GM20431 (cell line): ENCODE results near the gene ANKRD65.
"Not testable (repeated sequence)": the region's sequence is repeated elsewhere in the genome, so short reads cannot be mapped to it uniquely, and the experiment has no call there.

Experiments
- in situ Hi-C: fragments of 300-500 bp; cut with MseI, MboI; formaldehyde crosslinking; loops from one replicate; pipeline ENCODE4 v1.15.0; 2020; ENCODE audit warnings: low sequenced_read_pairs; ENCODE audit not compliant: unreplicated experiment

ANKRD65 gene

GRCh38 chr1:1373815-1374588 lies 47.1 kb downstream of the ANKRD65 start:
- in situ Hi-C loops, result no loop called here

- in situ Hi-C loops, result no loop called here
Observed at GRCh38 chr1:1373051-1373814, 47.8 kb downstream of the ANKRD65 start.

GRCh38 chr1:1371746-1372711 lies 49.0 kb downstream of the ANKRD65 start:
- in situ Hi-C loops, result no loop called here

- in situ Hi-C loops, result no loop called here
Observed at GRCh38 chr1:1371364-1371745, 49.7 kb downstream of the ANKRD65 start.

GRCh38 chr1:1370771-1371300 lies 50.2 kb downstream of the ANKRD65 start:
- in situ Hi-C loops, result no loop called here

GRCh38 chr1:1370094-1370493 lies 51.0 kb downstream of the ANKRD65 start:
- in situ Hi-C loops, result not testable (repeated sequence)
